Left ventricle myocardium superior (tissue), 1 donor: Measurements from ENCODE around the gene TTC7B. TPM values are rescaled to one million over a fixed set of nuclear protein-coding genes. Genes with fewer than 3 reads are reported as not detected.
"Not testable (repeated sequence)": the region's sequence is repeated elsewhere in the genome, so short reads cannot be mapped to it uniquely, and the experiment has no call there.

ENCODE experiments used
- ATAC-seq: fragments of 200-7000 bp; cut with Tn5 transposase; one replicate; pipeline ENCODE4 v1.9.1; 2020; ENCODE audit warnings: mild to moderate bottlenecking, moderate library complexity
- DNase-seq: peaks from one replicate; pipeline ENCODE4 v3.0.0-alpha.2; 2020
- intact Hi-C: fragments of 100-400 bp; cut with micrococcal nuclease; formaldehyde crosslinking; loops from one replicate; pipeline ENCODE4 v1.11.0; 2022
- total RNA-seq: library from RNA; stranded (reverse); fragmentation: NEBNext Ultra II Directional; extraction: Animal tissue kit (Norgen Biotek cat#: 25700); gene quantifications from one replicate; pipeline ENCODE4 v1.2.1, GENCODE V29; 2021
- donor health status: DM: no; HTN: yes; CAD: no; lungs with severe emphysema.

The TTC7B gene
- total RNA-seq, 1 donor from 2014 or later: 72.2 TPM

DNA sequence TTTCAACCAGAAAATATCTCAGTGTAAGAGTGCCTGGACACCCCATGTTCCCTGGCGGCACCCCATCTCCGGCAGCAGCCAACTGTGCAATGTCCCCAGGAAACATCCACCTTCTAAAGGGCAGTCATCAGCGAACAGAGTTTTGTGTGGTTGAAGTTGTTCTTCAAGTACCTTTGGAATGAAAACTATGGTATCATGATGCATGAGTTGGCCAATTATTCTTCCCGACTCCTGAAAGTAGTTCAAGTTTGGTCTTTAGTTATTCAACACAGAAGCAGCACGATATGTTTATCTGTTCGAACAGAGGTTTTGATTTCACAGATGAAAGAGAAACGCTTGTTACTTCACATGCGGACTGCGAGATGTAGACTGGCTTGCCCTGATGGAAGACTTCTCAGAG is 21.1 kb upstream of the TTC7B start:
- no peak for ATAC-seq
- intact Hi-C loops: no loop called here
- no peak for DNase-seq

- no peak for ATAC-seq
- intact Hi-C loops: no loop called here
- no peak for DNase-seq
Observed at GRCh38 chr14:90836692-90837063, 20.4 kb upstream of the TTC7B start.

- intact Hi-C loops: no loop called here
- no peak for ATAC-seq
- DNase-seq: no peak
Observed at GRCh38 chr14:90831821-90832220, 15.6 kb upstream of the TTC7B start.

DNA sequence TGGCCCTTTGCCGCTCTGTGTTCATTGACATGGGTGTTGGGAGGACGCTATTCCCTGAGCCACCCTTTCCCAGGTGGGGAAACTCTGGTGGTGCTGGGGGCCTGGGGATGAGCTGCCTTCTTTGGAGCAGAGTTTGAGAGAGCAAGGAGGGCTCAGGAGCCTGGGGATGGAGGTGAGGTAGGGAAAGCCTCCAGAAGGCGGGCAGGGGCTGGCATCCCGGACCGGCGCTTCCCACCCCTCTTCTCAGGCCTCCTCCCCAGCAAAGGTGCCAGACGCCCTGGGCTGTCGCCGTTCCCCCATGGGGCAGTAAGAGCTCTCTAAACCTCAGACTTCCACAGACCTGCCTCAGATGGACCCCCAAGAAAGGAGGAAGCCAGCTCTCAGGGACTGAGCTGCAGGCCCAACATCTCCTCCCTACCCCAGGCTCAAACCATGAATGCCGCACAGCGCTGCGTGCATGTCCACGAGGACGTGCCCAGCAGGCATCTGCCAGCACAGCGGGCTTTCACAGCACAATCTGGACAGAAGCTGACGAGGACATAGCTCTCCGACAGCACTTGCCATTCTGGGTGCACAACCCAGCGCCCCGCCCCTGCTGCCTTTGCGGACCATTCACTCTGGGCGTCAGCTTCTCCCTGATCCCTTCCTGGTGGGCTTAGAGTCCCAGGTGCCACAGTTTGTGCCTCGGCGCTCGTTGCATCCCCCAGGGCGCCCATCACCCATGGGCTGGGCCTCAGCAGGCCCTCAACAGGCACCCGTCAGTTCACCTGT is 14.9 kb upstream of the TTC7B start:
- ATAC-seq (no peak), DNase-seq (no peak)
- intact Hi-C loops: no loop called here

- DNase-seq (no peak), ATAC-seq (no peak)
- intact Hi-C loops: no loop called here
Observed at GRCh38 chr14:90829677-90830076, 13.4 kb upstream of the TTC7B start.

GRCh38 chr14:90828642-90829487 is 12.6 kb upstream of the TTC7B start:
- ATAC-seq: peak; percentile 61
- no peak for DNase-seq
- intact Hi-C loops: no loop called here

- intact Hi-C loops: no loop called here
- DNase-seq (peak; percentile 96), ATAC-seq (peak; percentile 100)
Observed at GRCh38 chr14:90827919-90828610, 11.8 kb upstream of the TTC7B start.

DNA sequence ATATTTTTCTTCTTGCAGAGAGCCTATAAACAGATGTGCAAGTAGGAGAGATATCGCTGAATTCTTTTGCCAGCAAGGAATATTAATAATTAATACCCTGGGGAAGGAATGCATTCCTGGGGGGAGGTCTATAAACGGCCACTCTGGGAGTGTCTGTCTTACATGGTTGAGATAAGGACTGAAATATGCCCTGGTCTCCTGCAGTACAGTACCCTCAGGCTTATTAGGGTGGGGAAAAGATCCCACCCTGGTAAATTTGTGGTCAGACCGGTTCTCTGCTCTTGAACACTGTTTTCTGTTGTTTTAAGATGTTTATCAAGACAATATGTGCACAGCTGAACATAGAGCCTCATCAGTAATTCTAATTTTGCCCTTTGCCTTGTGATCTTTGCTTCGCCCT is 7.3 kb upstream of the TTC7B start:
- intact Hi-C loops, ATAC-seq: not testable (repeated sequence)

DNA sequence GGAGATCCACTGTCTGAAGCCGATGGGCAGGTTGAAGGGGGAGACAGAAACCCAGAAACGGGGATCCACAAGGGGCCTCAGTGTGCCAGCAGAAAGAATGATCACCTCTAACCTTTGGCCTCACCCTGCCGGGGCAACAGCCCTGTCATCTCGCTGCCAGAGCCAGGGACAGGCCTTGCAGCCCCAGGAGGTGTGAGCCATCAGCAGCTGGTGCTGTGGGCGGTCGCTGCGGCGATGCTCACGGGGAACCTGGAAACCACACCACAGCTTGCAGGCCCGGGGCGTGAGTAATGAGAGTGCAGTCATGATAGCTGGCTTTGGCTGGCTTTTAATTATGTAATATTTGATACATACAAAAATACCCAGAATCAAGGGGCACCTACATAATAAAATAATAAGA is 4.7 kb upstream of the TTC7B start:
- DNase-seq (no peak), ATAC-seq (no peak)
- intact Hi-C loops: no loop called here

More for the DNA sequence above, 7.3 kb upstream of the TTC7B start:
- DNase-seq: not testable (repeated sequence)

DNA sequence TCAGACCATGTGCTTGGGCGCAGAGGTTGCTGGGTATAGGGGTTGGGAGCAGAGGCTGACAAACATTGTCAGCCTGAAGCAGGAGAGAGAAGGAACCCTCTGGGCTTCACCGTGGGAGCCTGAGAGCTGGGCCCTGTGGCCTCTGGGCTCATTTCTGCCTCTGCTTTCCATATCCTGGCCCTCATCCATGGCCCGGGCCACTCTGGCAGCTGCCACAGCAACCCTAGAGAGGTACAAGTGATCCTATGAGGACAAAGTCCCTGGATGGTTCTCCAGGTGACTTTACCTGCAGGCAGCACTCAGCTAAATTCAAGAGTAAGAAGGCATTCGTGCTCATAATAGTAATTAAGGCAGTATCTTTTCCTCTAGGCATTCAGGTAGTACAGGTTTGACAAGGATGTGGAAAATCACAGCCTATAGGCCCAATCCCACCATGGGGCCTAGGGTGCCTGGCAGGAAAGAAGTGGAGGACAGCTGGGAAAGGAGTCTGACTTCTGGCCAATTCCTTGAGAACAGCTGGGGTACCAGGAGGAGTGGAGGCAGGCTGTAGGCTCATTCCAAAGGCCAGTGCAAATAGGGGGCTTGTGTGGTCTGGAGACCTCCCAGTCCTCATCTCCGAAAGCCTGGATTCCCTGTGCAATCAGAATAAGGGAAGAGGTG is 3.6 kb upstream of the TTC7B start:
- no peak for DNase-seq
- no peak for ATAC-seq
- intact Hi-C loops: no loop called here

- ATAC-seq (no peak), DNase-seq (no peak)
- intact Hi-C loops: no loop called here
Observed at GRCh38 chr14:90818715-90819114, 2.5 kb upstream of the TTC7B start.

DNA sequence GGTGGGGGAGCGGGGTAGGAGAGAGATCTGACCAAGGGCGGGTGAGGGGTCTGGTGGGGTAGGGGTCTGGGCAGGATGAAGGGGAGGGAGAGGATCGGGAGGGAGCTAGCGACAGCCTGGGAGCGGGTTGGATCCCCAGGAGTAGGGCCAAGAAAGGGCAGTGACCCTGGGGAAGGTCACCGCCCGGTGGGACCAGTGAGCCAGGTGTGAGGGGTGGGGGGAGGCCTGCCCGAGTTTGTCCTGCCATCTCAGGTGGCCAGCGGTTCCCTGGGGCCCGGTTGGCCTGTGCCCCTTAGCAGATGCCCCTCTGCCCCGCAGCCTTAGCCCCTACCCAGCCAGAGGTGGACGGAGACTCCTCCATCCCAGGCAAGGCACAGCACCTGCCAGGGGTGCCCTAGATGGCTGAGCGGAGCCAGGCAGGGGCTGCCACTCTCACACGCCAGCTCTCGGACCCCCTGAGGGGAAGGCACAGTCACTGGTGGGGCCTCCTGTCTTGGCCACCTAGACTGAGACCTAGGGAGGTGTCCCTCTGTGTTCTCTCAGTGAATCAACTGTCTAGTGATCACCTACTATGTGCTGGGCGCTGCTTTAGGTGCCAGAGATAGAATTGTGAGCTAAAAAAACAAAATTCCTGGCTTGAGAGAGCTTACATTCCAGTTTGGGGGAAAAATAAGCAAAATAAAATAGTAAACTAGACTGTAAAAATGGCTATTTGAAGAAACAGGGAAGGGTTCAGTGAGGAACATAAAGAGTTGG is 629 bp upstream of the TTC7B start:
- ATAC-seq: peak; percentile 19
- intact Hi-C loops: no loop called here

GRCh38 chr14:90815572-90815821 is 733 bp downstream of the TTC7B start:
- ATAC-seq (no peak), DNase-seq (no peak)
- intact Hi-C loops: no loop called here

More for the DNA sequence above, 629 bp upstream of the TTC7B start:
- DNase-seq: no peak

- no peak for ATAC-seq
- intact Hi-C loops: no loop called here
Observed at GRCh38 chr14:90814806-90815571, 1.2 kb downstream of the TTC7B start.

GRCh38 chr14:90813442-90813841 is 2.8 kb downstream of the TTC7B start:
- DNase-seq (no peak), ATAC-seq (no peak)
- intact Hi-C loops: no loop called here

More at GRCh38 chr14:90814806-90815571, 1.2 kb downstream of the TTC7B start:
- DNase-seq: no peak

- no peak for DNase-seq
- intact Hi-C loops: no loop called here
- no peak for ATAC-seq
Observed at GRCh38 chr14:90812109-90812508, 4.1 kb downstream of the TTC7B start.

DNA sequence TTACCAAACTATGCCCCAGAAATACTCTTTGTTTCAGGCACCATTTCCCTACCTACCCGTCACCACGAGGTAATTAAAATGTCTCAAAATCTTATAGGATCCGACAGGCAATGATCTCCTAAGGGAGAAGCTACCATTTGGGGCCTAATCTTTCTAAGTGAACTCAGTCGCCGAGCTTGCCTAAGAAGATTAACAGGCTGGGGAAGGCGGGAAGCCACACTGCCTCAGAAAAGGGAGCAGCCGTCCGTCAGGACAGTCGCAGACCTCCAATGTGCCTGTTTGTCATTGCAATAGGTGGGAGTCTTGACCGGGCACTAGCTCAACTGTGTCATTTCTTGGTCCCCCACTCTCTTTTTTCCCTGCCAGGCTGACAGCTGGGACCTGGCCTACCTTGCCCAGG is 4.6 kb downstream of the TTC7B start:
- intact Hi-C loops: no loop called here
- ATAC-seq (no peak), DNase-seq (no peak)

- ATAC-seq (no peak), DNase-seq (no peak)
- intact Hi-C loops: no loop called here
Observed at GRCh38 chr14:90810806-90811205, 5.4 kb downstream of the TTC7B start.
